Stimulated activated naive B cell treated with anti-CD40 and anti-IgM and Interleukin-4, amounts not matched to agents 10 μg/mL and 1 μg/mL and 100 μg/mL, for 72 hours (primary cell): ENCODE data around the gene PLK5.
A peak's percentile ranks its signal among the peaks of the same experiment; 100 is the strongest.
"Not testable (repeated sequence)": the region's sequence is repeated elsewhere in the genome, so short reads cannot be mapped to it uniquely, and the experiment has no call there.

Experiments used
- ATAC-seq, 2 donors: fragments of 150-1000 bp; cut with Tn5 transposase; replicated peaks; 2 replicates each; pipeline ENCODE4 v1.10.0; 2021; ENCODE audit warnings: moderate library complexity in 1 of 2
- DNase-seq: peaks from one replicate; pipeline ENCODE4 v3.0.0; 2021
- H3K27ac Mint-ChIP-seq: one replicate; pipeline ENCODE4 v1.8.0; 2022; ENCODE audit warnings: mild to moderate bottlenecking, mixed read lengths
- H3K27me3 Mint-ChIP-seq, 2 donors: one replicate each; pipeline ENCODE4 v1.8.0; 2022; ENCODE audit warnings: mixed read lengths in 2 of 2
- H3K36me3 Mint-ChIP-seq, 2 donors: one replicate each; pipeline ENCODE4 v1.8.0; 2022; ENCODE audit warnings: mixed read lengths in 2 of 2, mild to moderate bottlenecking in 1 of 2
- H3K4me1 Mint-ChIP-seq, 2 donors: one replicate each; pipeline ENCODE4 v1.8.0; 2022; ENCODE audit warnings: mixed read lengths in 2 of 2, mild to moderate bottlenecking in 1 of 2
- H3K4me3 Mint-ChIP-seq, 2 donors: one replicate each; pipeline ENCODE4 v1.8.0; 2022; ENCODE audit warnings: mild to moderate bottlenecking in 2 of 2, mixed read lengths in 2 of 2, moderate library complexity in 1 of 2
- H3K9me3 Mint-ChIP-seq, 2 donors: one replicate each; pipeline ENCODE4 v1.8.0; 2022; ENCODE audit warnings: mixed read lengths in 2 of 2, mild to moderate bottlenecking in 1 of 2

The PLK5 gene

DNA sequence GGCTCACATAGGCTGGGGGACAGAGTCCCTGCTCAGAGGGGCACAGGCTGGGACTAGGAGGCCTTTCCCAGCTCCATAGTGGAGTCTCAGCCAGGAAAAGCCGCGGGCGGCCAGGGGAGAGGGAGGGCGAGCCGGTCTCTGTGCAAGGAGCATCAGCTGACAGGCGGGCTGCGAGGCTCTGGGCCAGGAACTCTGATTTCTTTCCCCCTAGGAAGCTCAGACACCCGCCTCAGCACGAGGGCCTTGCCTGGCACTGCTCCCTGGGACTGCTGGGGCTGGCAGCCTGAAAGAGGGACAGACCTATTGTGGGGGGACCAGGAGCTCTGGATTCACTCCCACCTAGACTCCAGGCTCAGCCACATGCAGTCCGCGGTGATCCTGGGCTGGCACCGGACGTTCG is 2.2 kb upstream of the PLK5 start:
- DNase-seq (no peak), ATAC-seq (no peak)
- H3K27ac Mint-ChIP-seq: no peak overlapping the region
- H3K36me3 Mint-ChIP-seq: peaks cover 0 to 4% of the 10 kb centered on the region in 2 donors
- no peaks in the 10 kb centered on the region for H3K9me3 Mint-ChIP-seq
- peaks cover 9 to 10% of the 10 kb centered on the region in 2 donors for H3K4me1 Mint-ChIP-seq
- no peak overlapping the region for H3K4me3 Mint-ChIP-seq
- H3K27me3 Mint-ChIP-seq: peaks cover 58 to 66% of the 10 kb centered on the region in 2 donors

DNA sequence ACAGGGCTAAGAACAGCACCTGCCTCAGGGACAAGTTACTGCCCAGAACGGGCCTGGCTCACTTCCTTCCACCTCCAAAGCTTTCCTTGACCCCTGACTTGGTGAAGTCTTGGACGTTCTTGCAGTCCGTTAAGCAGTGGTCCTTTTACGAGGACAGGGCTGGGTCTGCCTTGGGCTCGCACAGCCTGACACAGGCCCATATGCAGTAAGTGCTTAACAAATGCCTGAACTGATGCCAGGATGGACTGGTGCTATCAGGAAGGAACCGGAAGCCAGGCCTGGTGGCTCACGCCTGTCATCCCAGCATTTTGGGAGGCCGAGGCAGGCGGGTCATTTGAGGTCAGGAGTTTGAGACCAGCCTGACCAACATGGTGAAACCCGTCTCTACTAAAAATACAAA is 1.8 kb upstream of the PLK5 start:
- ATAC-seq (no peak), DNase-seq (no peak)
- peaks cover 9 to 10% of the 10 kb centered on the region in 2 donors for H3K4me1 Mint-ChIP-seq
- no peak overlapping the region for H3K4me3 Mint-ChIP-seq
- no peaks in the 10 kb centered on the region for H3K9me3 Mint-ChIP-seq
- H3K27me3 Mint-ChIP-seq: peaks cover 58 to 66% of the 10 kb centered on the region in 2 donors
- H3K27ac Mint-ChIP-seq: no peak overlapping the region
- peaks cover 0 to 4% of the 10 kb centered on the region in 2 donors for H3K36me3 Mint-ChIP-seq

- Mint-ChIP-seq H3K9me3 (no peaks in the 10 kb centered on the region), H3K4me1 (peaks cover 9 to 10% of the 10 kb centered on the region in 2 donors), H3K27ac (no peak overlapping the region), H3K4me3 (no peak overlapping the region), H3K27me3 (peaks cover 61 to 72% of the 10 kb centered on the region in 2 donors), H3K36me3 (peaks cover 0 to 4% of the 10 kb centered on the region in 2 donors)
- ATAC-seq: no peak
- no peak for DNase-seq
These were observed 1.0 kb upstream of the PLK5 start for GRCh38 chr19:1522838-1523237.

- peaks cover 9 to 10% of the 10 kb centered on the region in 2 donors for H3K4me1 Mint-ChIP-seq
- peaks cover 53 to 70% of the 10 kb centered on the region in 2 donors for H3K27me3 Mint-ChIP-seq
- DNase-seq: no peak
- no peak for ATAC-seq
- peak overlapping the region; percentile 12 to 19 for H3K4me3 Mint-ChIP-seq
- H3K36me3 Mint-ChIP-seq: peaks cover 0 to 4% of the 10 kb centered on the region in 2 donors
- H3K27ac Mint-ChIP-seq: no peak overlapping the region
- no peaks in the 10 kb centered on the region for H3K9me3 Mint-ChIP-seq
These were observed 552 bp downstream of the PLK5 start for GRCh38 chr19:1524287-1524971.

- Mint-ChIP-seq H3K27me3 (peaks cover 56 to 75% of the 10 kb centered on the region in 2 donors), H3K9me3 (no peaks in the 10 kb centered on the region), H3K4me3 (peak overlapping the region in 1 of 2 donors; percentile 0), H3K36me3 (peaks cover 0 to 4% of the 10 kb centered on the region in 2 donors), H3K4me1 (peaks cover 9 to 10% of the 10 kb centered on the region in 2 donors), H3K27ac (no peak overlapping the region)
- ATAC-seq (no peak), DNase-seq (no peak)
These were observed 1.1 kb downstream of the PLK5 start for GRCh38 chr19:1524972-1525325.

DNA sequence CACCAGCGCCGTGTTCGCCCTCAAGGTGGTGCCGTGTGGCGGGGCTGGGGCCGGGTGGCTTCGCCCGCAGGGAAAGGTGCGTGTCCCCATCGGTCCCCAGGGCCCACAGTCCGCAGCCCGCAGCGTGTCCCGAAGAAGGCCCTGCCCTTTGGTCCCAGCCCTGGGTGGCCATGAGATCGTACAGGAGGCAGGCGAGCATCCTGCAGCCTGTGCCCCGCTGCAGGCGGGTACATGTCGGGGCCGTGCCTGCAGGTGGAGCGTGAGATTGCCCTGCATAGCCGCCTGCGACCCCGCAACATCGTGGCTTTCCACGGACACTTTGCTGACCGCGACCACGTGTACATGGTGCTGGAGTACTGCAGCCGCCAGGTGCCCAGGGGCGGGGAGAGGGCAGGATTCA is 1.5 kb downstream of the PLK5 start:
- Mint-ChIP-seq H3K4me1 (peaks cover 9 to 10% of the 10 kb centered on the region in 2 donors), H3K9me3 (no peaks in the 10 kb centered on the region), H3K36me3 (peaks cover 0 to 4% of the 10 kb centered on the region in 2 donors), H3K27ac (no peak overlapping the region), H3K4me3 (no peak overlapping the region), H3K27me3 (peaks cover 59 to 79% of the 10 kb centered on the region in 2 donors)
- DNase-seq: no peak
- no peak for ATAC-seq

DNA sequence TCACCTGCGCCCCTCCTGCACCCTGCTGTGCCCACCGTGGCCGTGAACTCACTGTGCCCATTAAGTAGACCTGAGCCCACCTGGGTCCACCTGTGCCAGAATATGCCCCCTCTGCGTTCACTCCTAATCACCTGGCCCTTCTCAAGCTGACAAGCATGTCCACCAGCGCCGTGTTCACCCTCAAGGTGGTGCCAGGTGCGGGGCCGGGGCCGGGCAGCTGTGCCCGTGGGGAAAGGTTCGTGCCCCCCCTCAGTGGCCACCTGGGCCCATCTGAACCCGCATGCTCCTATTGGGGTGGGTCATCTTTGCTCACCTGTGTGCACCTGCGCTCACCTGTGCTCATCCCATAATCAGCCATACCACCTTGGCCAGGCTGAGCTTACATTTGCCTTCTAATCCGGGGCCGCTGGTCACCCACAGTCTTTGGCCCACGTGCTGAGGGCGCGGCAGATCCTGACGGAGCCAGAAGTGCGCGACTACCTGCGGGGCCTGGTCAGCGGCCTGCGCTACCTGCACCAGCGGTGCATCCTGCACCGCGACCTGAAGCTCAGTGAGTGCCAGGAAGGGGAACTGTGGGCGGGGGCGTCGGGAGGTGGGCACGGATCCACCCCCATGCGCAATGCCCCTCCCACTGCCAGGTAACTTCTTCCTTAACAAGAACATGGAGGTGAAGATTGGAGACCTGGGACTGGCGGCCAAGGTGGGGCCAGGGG is 2.3 kb downstream of the PLK5 start:
- DNase-seq: no peak
- H3K27ac Mint-ChIP-seq: no peak overlapping the region
- peak overlapping the region in 1 of 2 donors; percentile 15 for H3K4me3 Mint-ChIP-seq
- H3K27me3 Mint-ChIP-seq: peaks cover 59 to 84% of the 10 kb centered on the region in 2 donors
- H3K4me1 Mint-ChIP-seq: peaks cover 9 to 10% of the 10 kb centered on the region in 2 donors
- ATAC-seq: no peak
- H3K36me3 Mint-ChIP-seq: peaks cover 0 to 4% of the 10 kb centered on the region in 2 donors
- no peaks in the 10 kb centered on the region for H3K9me3 Mint-ChIP-seq

GRCh38 chr19:1526979-1527649 is 3.2 kb downstream of the PLK5 start:
- Mint-ChIP-seq H3K4me1 (peaks cover 9% of the 10 kb centered on the region in 2 donors), H3K27ac (peak overlapping the region; percentile 14), H3K4me3 (no peak overlapping the region), H3K9me3 (no peaks in the 10 kb centered on the region), H3K36me3 (peaks cover 0 to 4% of the 10 kb centered on the region in 2 donors), H3K27me3 (peaks cover 63 to 83% of the 10 kb centered on the region in 2 donors)
- no peak for DNase-seq
- no peak for ATAC-seq

DNA sequence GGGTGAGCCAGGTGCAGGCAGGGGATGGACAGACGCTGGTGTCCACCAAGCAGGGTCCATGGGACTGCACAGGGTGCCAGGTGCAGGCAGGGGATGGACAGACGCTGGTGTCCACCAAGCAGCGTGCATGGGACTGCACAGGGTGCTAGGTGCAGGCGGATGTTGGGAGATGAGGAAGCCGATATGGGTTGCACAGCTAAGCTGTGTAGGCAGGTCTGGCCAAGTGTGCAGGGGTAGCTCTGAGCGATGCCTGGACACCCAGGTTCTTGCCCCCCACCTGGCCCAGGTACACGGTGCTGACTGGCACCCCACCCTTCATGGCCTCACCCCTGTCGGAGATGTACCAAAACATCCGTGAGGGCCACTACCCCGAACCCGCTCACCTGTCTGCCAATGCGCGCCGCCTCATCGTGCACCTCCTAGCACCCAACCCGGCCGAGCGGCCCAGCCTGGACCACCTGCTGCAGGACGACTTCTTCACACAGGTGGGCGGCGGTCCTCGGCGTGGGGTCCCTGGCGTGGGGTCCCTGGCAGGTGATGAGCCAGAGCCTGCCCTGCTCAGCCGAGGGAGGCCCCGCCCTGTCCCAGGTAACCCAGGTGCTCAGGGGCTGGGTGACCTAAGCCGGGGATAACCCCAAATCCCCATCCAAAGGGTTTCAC is 3.9 kb downstream of the PLK5 start:
- no peak overlapping the region for H3K4me3 Mint-ChIP-seq
- H3K27me3 Mint-ChIP-seq: peaks cover 59 to 79% of the 10 kb centered on the region in 2 donors
- no peak for DNase-seq
- ATAC-seq: no peak
- peaks cover 0 to 4% of the 10 kb centered on the region in 2 donors for H3K36me3 Mint-ChIP-seq
- H3K27ac Mint-ChIP-seq: peak overlapping the region; percentile 14
- H3K9me3 Mint-ChIP-seq: no peaks in the 10 kb centered on the region
- peaks cover 9% of the 10 kb centered on the region in 2 donors for H3K4me1 Mint-ChIP-seq

GRCh38 chr19:1528596-1529429 is 4.9 kb downstream of the PLK5 start:
- no peaks in the 10 kb centered on the region for H3K9me3 Mint-ChIP-seq
- no peak overlapping the region for H3K27ac Mint-ChIP-seq
- H3K4me3 Mint-ChIP-seq: no peak overlapping the region
- no peak for ATAC-seq
- H3K27me3 Mint-ChIP-seq: peaks cover 56 to 77% of the 10 kb centered on the region in 2 donors
- H3K36me3 Mint-ChIP-seq: peaks cover 0 to 4% of the 10 kb centered on the region in 2 donors
- DNase-seq: no peak
- peaks cover 9% of the 10 kb centered on the region in 2 donors for H3K4me1 Mint-ChIP-seq

- H3K27me3 Mint-ChIP-seq: peaks cover 54 to 74% of the 10 kb centered on the region in 2 donors
- ATAC-seq: no peak
These were observed 5.5 kb downstream of the PLK5 start for GRCh38 chr19:1529430-1529816.

GRCh38 chr19:1530856-1531255 is 7.0 kb downstream of the PLK5 start:
- DNase-seq: not testable (repeated sequence)

More at GRCh38 chr19:1529430-1529816, 5.5 kb downstream of the PLK5 start:
- no peaks in the 10 kb centered on the region for H3K9me3 Mint-ChIP-seq
- no peak overlapping the region for H3K4me3 Mint-ChIP-seq
- no peak overlapping the region for H3K27ac Mint-ChIP-seq
- peaks cover 0 to 4% of the 10 kb centered on the region in 2 donors for H3K36me3 Mint-ChIP-seq
- peaks cover 7% of the 10 kb centered on the region in 2 donors for H3K4me1 Mint-ChIP-seq
- DNase-seq: no peak

GRCh38 chr19:1531587-1531986 is 7.7 kb downstream of the PLK5 start:
- no peak for ATAC-seq
- H3K27ac Mint-ChIP-seq: no peak overlapping the region
- no peaks in the 10 kb centered on the region for H3K36me3 Mint-ChIP-seq
- H3K27me3 Mint-ChIP-seq: peaks cover 39 to 64% of the 10 kb centered on the region in 2 donors
- no peak for DNase-seq
- H3K4me3 Mint-ChIP-seq: no peak overlapping the region
- no peaks in the 10 kb centered on the region for H3K9me3 Mint-ChIP-seq
- no peaks in the 10 kb centered on the region for H3K4me1 Mint-ChIP-seq

More at GRCh38 chr19:1530856-1531255, 7.0 kb downstream of the PLK5 start:
- H3K4me3 Mint-ChIP-seq, H3K36me3 Mint-ChIP-seq, H3K4me1 Mint-ChIP-seq, ATAC-seq, H3K27ac Mint-ChIP-seq, H3K9me3 Mint-ChIP-seq: not testable (repeated sequence)
- H3K27me3 Mint-ChIP-seq: peaks cover 46 to 70% of the 10 kb centered on the region in 2 donors
